HuH-7 (cell line): ENCODE results near the gene PREX1.
"Not testable (repeated sequence)": the region's sequence is repeated elsewhere in the genome, so short reads cannot be mapped to it uniquely, and the experiment has no call there.

Experiments
- DNase-seq: peaks from one replicate; pipeline ENCODE4 v3.0.0; 2011; ENCODE audit warnings: low spot score

PREX1 gene

DNA sequence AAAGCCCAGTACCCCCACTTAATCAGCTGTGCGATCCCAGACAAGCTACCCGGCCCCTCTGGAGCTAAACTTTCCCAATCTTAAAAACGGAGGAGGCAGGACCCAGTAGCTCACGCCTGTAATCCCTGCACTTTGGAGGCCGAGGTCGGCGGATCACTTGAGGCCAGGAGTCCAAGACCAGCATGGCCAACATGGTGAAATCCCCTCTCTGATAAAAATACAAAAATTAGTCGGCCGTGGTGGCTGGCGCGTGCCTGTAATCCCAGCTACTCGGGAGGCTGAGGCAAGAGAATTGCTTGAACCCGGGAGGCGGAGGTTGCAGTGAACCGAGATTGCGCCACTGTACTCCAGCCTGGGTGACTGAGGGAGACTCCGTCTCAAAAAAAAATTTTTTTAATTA is 1.3 kb downstream of the PREX1 start:
- DNase-seq, result not testable (repeated sequence)

- no peak for DNase-seq
Observed at GRCh38 chr20:48826069-48826468, 1.7 kb downstream of the PREX1 start.

DNA sequence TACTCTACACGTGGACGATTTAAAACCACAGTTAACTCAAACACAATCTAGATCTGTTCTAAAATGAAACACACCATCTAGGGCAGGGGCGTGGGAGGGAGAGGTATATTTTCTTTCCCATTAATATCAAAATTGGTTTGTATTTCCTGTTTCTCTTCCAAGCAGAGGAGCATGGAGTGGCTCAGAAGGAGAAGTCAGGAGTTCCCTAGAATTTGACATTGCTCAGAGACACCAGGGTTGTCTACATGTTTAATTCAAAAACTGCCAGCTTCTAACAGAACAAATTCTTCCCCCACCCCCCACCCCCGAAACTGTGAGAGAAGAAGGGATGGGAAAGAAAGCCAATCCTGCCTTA is 2.3 kb downstream of the PREX1 start:
- no peak for DNase-seq

DNA sequence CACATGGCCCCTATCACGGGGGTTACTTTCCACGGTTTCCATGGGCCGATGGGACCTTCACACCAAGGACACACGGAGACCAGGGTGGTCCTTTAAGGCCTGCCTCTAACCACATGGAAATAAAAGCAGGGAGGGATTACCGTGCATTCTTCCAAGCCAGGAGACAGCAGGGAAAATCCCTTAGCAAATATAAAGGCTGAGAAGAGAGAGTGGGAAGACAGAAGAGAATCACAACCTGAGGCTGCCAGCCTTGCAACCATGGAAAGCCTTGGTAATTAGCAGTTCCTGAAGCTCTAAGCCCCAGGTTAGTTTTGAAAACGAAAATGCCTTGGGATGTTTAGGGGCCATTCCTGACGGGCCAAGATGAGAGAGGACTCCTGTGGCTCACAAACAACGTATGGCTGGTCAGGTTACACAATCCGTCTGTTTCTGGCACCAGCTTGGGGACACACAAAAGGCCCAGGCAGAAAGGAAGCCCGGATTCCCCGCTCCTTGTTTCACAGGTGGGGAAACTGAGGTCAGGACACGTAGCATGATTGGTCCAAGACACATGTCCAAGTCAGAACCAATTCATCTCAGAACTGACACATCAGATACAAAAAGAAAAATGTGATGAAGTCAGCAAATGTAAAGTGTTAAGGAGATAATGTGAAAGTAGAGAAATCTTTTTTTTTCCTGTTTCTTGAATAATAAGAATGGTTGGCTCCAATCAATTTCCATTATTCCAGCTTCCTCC is 2.8 kb downstream of the PREX1 start:
- DNase-seq, result no peak

GRCh38 chr20:48823960-48824498 is 3.8 kb downstream of the PREX1 start:
- DNase-seq, result no peak

DNA sequence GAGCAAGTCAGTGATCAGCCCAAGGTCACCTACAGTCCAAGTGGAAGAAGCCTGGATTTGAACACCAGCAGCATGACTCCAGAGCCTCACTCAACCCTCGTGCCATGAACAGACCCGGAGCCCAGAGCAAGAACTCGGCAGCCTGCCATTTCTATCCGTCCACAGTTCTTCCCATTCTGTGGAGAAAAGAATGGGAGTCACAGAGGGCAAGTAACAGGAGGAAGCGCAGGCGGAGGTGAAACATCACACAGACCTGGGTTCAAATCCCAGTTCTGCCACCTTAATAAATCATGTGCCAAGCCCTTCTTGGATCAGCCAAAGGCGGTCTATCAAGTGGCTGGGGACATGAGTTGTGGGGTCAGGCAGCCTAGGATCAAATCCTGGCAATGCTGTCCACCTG is 4.3 kb downstream of the PREX1 start:
- no peak for DNase-seq

DNA sequence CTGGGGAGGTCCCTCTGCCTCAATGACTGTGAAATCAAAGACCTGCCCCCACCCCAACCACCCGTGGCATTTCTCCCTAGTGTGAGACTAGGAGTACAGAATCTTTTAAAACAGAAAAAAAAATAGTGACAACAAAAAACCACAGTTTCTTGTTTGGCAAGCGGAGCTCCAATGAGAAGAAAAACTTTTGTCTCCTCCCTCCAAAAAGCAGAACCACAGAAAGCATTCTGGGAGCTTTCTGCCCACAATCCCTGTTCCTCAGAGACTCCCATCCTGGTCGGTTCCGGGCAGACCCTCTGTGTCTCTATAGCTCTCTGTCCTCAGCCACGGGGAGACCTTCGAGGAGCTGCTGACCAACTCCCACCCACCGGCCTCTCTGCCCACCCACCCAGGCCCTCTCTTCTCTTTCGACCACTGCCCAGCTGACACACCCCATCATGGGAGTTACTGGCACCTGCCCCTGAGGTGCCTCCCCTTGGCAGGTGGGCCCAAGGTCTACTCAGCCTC is 4.9 kb downstream of the PREX1 start:
- no peak for DNase-seq

- no peak for DNase-seq
Observed at GRCh38 chr20:48822178-48822577, 5.6 kb downstream of the PREX1 start.

DNA sequence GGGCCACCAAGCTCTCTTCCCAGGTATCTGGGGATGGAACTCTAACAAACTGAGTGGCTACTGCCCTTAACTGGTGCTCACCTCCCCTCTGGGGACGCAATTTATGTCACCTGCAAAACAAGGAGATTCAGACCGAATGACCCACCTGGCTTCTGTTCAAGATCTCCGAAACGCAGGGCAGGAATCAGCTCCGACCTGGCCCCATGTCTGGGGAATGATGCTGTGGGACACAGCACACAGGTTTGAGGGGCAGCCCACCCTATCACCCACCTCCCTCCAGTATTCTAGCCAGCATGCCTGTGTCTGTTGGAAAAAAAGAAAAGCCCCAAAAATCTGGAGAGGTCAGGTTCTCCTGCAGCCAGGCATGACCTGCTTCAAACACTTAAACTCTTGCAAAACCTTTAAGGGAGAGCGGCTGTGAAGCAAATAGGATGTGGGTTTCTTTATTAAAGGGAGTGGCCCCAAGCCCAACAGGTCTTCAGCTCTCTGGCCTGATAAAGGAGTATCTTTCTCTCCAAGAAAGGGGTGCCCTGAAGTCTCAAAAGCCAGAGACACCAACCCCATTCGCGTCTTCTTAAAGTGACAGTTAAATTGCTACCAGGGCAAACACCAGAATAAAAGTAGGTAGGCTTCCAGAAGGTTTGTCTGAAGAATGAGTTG is 6.4 kb downstream of the PREX1 start:
- DNase-seq, result no peak

DNA sequence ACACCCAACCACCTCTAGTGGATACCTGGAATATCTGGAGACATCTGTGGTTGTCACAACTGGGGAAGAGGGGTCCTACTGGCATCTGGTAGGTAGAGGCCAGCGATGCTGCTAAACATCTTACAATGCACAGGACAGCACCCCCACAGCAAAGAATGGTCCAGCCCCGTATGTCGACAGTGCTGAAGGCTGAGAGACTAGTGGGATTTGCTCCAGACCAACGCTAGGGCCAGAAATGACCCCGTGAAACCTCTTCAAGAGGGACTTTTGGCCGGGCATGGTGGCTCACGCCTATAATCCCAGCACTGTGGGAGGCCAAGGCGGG is 7.2 kb downstream of the PREX1 start:
- no peak for DNase-seq

DNA sequence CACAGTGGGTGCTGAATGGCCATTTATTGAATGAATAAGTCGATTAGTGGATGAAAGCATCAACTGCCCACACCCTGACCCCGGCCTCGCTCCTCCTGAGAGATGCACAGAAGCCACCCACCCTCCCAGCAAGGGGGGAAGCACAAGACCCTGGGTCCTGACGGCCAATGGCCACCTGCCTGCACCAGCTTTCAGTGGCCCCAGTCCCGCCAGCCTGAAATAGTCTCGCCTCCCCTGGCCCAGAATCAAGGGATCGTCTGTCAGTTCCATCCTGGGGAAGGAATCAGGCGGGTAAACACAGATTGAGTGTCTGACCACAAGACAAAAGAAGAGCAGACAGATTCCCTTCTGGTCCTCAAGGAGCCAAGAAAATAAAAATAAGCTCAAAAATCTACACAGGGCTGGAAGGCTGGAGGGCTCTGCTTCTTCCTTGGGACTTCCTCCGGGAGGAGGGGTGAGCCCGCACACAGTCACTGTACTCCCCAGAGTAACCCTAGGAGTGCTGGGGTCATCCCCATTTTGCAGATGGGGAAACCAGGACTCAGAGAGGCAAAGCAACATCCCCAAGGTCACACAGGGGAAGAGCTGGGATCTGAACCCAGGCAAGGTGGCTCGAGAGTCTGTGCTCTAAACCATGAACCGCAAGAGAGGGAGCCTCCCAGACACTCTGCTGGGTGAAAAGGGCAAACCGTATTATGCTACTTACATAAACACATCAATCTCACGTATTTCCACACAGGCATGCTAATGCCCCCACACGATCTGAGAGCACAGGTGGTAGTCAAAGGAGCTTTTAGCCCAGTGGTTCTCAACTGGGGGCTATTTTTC is 7.8 kb downstream of the PREX1 start:
- no peak for DNase-seq

DNA sequence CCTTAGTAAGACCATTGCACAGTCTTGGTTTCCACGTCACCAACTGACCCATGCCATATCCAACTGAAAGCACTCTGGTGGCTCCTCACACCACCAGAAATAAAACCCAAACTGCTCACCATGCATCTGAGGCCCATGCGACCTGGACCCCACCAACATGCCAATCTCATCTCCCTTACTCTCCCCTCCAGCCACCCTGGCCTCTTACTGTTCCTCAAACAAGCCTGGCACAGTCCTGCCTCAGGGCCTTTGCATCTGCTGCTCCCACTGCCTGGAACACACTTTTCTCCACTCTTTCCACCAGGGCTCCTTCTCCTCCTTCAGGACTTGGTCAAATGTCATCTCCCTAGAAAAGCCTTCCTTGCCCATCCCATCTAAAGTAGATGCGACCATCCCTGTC is 8.7 kb downstream of the PREX1 start:
- no peak for DNase-seq

- no peak for DNase-seq
Observed at GRCh38 chr20:48818481-48818987, 9.3 kb downstream of the PREX1 start.

DNA sequence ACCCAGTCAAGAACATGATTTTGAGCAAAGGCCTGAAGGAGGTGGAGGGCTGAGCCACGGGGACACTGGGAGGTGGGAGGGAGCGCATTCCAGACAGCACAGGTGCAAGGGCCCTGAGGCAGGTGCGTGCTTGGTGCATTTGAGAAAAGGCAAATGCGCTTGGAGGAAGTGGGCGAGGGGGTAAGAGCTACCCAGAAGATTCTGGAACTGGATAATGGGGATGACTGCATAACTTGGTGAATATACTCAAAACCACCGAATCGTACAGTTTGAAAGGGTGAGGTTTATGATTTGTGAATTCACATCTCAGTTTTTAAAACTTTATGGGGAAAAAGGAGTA is 9.8 kb downstream of the PREX1 start:
- no peak for DNase-seq

DNA sequence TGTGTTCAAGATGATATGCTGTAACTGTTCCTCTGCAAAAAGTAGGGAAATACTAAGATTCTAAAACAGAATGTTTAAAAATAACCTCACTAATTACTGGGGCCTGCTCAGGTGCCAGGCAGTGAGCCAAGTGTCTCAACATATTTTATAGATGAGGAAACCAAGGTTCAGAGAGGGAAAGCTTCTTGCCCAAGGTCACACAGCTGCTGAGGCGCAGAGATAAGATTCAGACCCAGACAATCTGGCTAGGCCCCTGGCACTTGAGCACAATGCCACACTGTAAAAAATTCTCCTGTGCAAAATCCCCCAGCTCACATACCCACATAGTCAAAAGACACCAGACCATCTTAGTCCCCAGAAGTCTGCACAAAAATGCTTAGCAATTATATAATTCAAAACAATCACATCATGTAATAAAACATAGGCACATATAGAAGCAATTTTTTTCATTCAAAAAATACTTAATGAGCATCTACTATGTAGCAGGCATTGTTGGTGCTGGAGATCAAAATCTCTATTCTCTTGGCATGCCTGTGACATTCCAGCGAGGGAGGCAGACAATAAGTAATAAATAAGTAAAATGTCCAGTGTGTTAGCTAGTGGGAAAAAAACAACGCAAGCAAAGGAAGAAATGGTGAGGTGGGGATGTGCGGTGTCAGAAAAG is 10.3 kb downstream of the PREX1 start:
- DNase-seq, result no peak

GRCh38 chr20:48816282-48817205 is 11.3 kb downstream of the PREX1 start:
- no peak for DNase-seq

- DNase-seq, result no peak
Observed at GRCh38 chr20:48815537-48815936, 12.3 kb downstream of the PREX1 start.

DNA sequence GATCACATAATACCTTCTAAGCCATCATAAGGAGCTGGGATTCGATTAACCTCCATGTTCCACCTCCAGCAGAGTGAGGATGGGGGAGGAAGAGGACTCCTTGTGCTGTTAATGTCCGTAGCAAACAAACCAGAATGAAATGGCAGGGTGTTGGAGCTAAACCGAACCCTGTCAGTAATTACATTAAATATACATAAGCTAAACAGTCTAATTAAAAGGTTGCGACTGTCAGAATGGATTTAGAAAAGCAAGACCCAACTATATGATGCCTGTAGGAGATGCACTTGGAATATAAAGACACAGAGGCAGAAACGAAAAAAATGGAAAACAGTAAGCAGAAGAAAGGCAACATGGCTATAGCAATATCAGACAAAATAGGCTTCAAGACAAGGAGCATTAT is 13.2 kb downstream of the PREX1 start:
- DNase-seq, result no peak

DNA sequence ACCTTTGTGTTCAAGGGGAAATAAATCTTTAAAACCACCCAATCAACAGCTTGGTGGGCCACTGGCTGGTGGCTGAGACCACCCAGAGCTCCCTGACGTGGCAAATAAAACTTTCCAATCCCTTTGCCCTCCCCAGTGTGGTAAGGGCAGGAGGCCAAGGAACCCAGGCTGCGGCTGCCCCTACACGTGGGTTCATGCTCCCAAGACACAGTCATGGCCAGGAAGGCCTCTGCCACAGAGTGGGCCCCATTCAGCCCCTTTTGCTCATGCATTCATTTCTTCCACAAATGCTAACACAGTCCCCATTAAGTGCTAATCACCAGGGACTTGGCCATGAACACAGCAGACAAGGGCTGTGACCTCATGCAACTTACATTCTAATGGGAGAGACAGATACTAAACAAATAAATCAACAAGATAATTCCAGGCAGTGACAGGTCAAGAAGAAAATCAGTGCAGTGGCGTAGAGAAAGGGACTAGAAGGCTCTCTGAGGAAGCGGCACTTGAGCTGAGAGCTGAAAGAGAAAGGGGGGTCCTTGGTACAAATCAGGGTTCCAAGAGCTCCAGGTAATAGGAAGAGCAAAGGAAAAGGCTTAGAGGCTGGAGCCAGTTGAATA is 13.8 kb downstream of the PREX1 start:
- no peak for DNase-seq

GRCh38 chr20:48813446-48813747 is 14.4 kb downstream of the PREX1 start:
- DNase-seq, result no peak
